K562 (cell line): Measurements from ENCODE around the gene C19orf85. TPM values are rescaled to one million over a fixed set of nuclear protein-coding genes. Genes with fewer than 3 reads are reported as not detected.

Source experiments
- E2F6 ChIP-seq, 2 experiments: IDR thresholded peaks; 2 replicates each; pipeline ENCODE4 v1.6.1; 2011; ENCODE audit warnings: borderline replicate concordance in 1 of 2, control low read depth in 1 of 2, low read depth in 1 of 2, low read length in 1 of 2, mild to moderate bottlenecking in 1 of 2, mixed read lengths in 1 of 2, moderate library complexity in 1 of 2; ENCODE audit not compliant: insufficient read depth in 1 of 2, insufficient read length in 1 of 2, poor library complexity in 1 of 2, severe bottlenecking in 1 of 2; ENCODE audit errors: extremely low read depth in 1 of 2
- ELF4 ChIP-seq: fragments of 450-650 bp; formaldehyde crosslinking; IDR thresholded peaks from 2 replicates; pipeline ENCODE4 v1.4.0; 2022; ENCODE audit warnings: missing genetic modification characterization
- FOXP4 ChIP-seq: sonication (generic); formaldehyde crosslinking; IDR thresholded peaks from 2 replicates; pipeline ENCODE4 v1.8.0; 2022; ENCODE audit warnings: mild to moderate bottlenecking, missing genetic modification reagents, borderline replicate concordance
- HMG20B ChIP-seq: fragments of 250-450 bp; sonication (Bioruptor Pico); IDR thresholded peaks from 2 replicates; pipeline ENCODE4 v1.5.0; 2021; ENCODE audit warnings: mild to moderate bottlenecking
- KHSRP ChIP-seq: fragments of 450-650 bp; IDR thresholded peaks from 2 replicates; pipeline ENCODE4 v1.6.1; 2017
- KLF1 ChIP-seq: fragments of 450-650 bp; IDR thresholded peaks from 2 replicates; pipeline ENCODE4 v1.6.1; 2016; ENCODE audit warnings: missing genetic modification characterization, missing compliant biosample characterization
- MEF2A ChIP-seq: IDR thresholded peaks from 2 replicates; pipeline ENCODE4 v1.6.1; 2011; ENCODE audit warnings: low read depth, mild to moderate bottlenecking, low read length, moderate library complexity; ENCODE audit not compliant: control insufficient read depth
- MYC ChIP-seq, 2 experiments: fragments of 250-450 bp in 1 of 2; sonication (Bioruptor Pico) in 1 of 2; IDR thresholded peaks; 2 replicates each; pipeline versions ENCODE4 v1.5.1 to v1.6.1; 2012 to 2021; ENCODE audit warnings: low read depth in 2 of 2, borderline replicate concordance in 1 of 2, improper control_type of control experiment in 1 of 2, low read length in 1 of 2, mild to moderate bottlenecking in 1 of 2, moderate library complexity in 1 of 2
- SMARCA5 ChIP-seq: fragments of 450-650 bp; IDR thresholded peaks from 2 replicates; pipeline ENCODE4 v1.6.1; 2016
- TEAD1 ChIP-seq, 2 experiments: fragments of 450-650 bp in 1 of 2; sonication (generic) in 1 of 2; formaldehyde crosslinking; IDR thresholded peaks; 2 replicates each; pipeline versions ENCODE4 v1.4.0 to v1.8.0; 2020 to 2022; ENCODE audit warnings: mild to moderate bottlenecking in 2 of 2, missing genetic modification reagents in 1 of 2
- TRIM28 ChIP-seq: fragments of 450-650 bp; IDR thresholded peaks from 2 replicates; pipeline ENCODE4 v1.6.1; 2017
- ZBTB7A ChIP-seq: IDR thresholded peaks from 2 replicates; pipeline ENCODE4 v1.6.1; 2011; ENCODE audit warnings: low read depth, mild to moderate bottlenecking, low read length, moderate library complexity, borderline replicate concordance; ENCODE audit not compliant: control insufficient read depth
- polyA plus RNA-seq, 8 experiments: library from polyadenylated mRNA; depleted of rRNA in 4 of 8; stranded (reverse) in 5 of 8; unstranded in 3 of 8; fragments of >200 nt; fragmentation: Nextera tagmentation in 2 of 8; fragmentation: Illumina TruSeq in 1 of 8; extraction: Ambion mirVana in 2 of 8; extraction: Trizol in 1 of 8; gene quantifications; 2 replicates each; pipeline versions ENCODE4 v1.2.1 to v1.2.3, GENCODE V29; 2011 to 2014; ENCODE audit warnings: inconsistent platforms in 1 of 8, missing spikeins in 1 of 8
- total RNA-seq, 7 experiments: library from RNA; depleted of rRNA in 6 of 7; stranded (reverse); fragments of >200 nt in 6 of 7; fragmentation: Illumina TruSeq in 2 of 7; extraction: Trizol in 2 of 7; gene quantifications; 2 replicates each; pipeline versions ENCODE4 v1.2.1 to v1.2.3, GENCODE V29; 2011 to 2021; ENCODE audit warnings: low replicate concordance in 1 of 7
- TF ChIP-seq, protein P1 (sequence below): fragments of 250-450 bp; sonication (Bioruptor Pico); IDR thresholded peaks from 2 replicates; pipeline ENCODE4 v1.6.1; 2021; ENCODE audit warnings: mild to moderate bottlenecking
- TF ChIP-seq, protein P2 (sequence below): fragments of 450-650 bp; IDR thresholded peaks from 2 replicates; pipeline ENCODE4 v1.6.1; 2016; ENCODE audit warnings: missing biosample characterization, missing genetic modification characterization

The C19orf85 gene
- total and polyA plus RNA-seq, 9 of the 15 experiments (the other 6 are each of a cell fraction or from before 2014, with no cell fraction given), result not detected

GRCh38 chr19:55461974-55462626 lies 2.5 kb downstream of the C19orf85 start (continued):
- no peak for TF ChIP-seq KLF1
- TF ChIP-seq MEF2A, result no peak
- TF ChIP-seq MYC (IDR thresholded peaks at IDR 0.05; ENCODE audit: low read depth, low read length), result peak; percentile 36; the same call in 1 of the 2 replicates
- TF ChIP-seq MYC (CRISPR knock-in tag; IDR thresholded peaks at IDR 0.05; ENCODE audit: borderline replicate concordance, low read depth), result 0 out of 2 replicates have a peak, but pooled peaks have one; percentile 28
- TF ChIP-seq HMG20B (CRISPR knock-in tag), result no peak
- TF ChIP-seq TRIM28, result 0 out of 2 replicates have a peak, but pooled peaks have one; percentile 48
- TF ChIP-seq SMARCA5, result peak; percentile 78; the same call in 1 of the 2 replicates
- TF ChIP-seq ELF4 (CRISPR knock-in tag), result no peak
- TF ChIP-seq FOXP4, result no peak
- no peak for TF ChIP-seq KHSRP
- TF ChIP-seq, protein P1, sequence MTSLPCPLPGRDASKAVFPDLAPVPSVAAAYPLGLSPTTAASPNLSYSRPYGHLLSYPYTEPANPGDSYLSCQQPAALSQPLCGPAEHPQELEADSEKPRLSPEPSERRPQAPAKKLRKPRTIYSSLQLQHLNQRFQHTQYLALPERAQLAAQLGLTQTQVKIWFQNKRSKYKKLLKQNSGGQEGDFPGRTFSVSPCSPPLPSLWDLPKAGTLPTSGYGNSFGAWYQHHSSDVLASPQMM (CRISPR knock-in tag), result no peak
- TF ChIP-seq ZBTB7A, result peak; percentile 74
- peak in 1 of 2 experiments; percentile 66; a peak in 2 of 4 replicates for TF ChIP-seq TEAD1 (CRISPR knock-in tag; IDR thresholded peaks at IDR 0.05)
- peak in 1 of 2 experiments; percentile 40 for TF ChIP-seq E2F6 (IDR thresholded peaks at IDR 0.05; ENCODE audit: borderline replicate concordance in 1 of 2, extremely low read depth in 1 of 2, insufficient read depth in 1 of 2, insufficient read length in 1 of 2, low read depth in 1 of 2, low read length in 1 of 2, poor library complexity in 1 of 2, severe bottlenecking in 1 of 2)
- TF ChIP-seq, protein P2, sequence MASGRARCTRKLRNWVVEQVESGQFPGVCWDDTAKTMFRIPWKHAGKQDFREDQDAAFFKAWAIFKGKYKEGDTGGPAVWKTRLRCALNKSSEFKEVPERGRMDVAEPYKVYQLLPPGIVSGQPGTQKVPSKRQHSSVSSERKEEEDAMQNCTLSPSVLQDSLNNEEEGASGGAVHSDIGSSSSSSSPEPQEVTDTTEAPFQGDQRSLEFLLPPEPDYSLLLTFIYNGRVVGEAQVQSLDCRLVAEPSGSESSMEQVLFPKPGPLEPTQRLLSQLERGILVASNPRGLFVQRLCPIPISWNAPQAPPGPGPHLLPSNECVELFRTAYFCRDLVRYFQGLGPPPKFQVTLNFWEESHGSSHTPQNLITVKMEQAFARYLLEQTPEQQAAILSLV (tag), result no peak
- TF ChIP-seq, all 486 proteins: peak for 68
